Neural cell (in vitro differentiated cells): ENCODE data around the gene CDCA3.

ENCODE experiments used
- CTCF ChIP-seq: fragments of 450-650 bp; IDR thresholded peaks from 2 replicates; pipeline ENCODE4 v1.5.1; 2014; ENCODE audit warnings: antibody characterized with exemption, mild to moderate bottlenecking, moderate library complexity; ENCODE audit not compliant: poor library complexity, severe bottlenecking
- EP300 ChIP-seq: fragments of 450-650 bp; conservative IDR thresholded peaks from 2 replicates; pipeline ENCODE4 v1.6.1; 2014; ENCODE audit warnings: antibody characterized with exemption, mild to moderate bottlenecking, moderate library complexity; ENCODE audit not compliant: poor library complexity, severe bottlenecking
- EZH2 ChIP-seq: fragments of 200-600, 300-800 bp; shearing (Covaris generic), sonication (generic); IDR thresholded peaks from 2 replicates; pipeline ENCODE4 v1.6.1; 2014; ENCODE audit warnings: antibody characterized with exemption, low read length, borderline replicate concordance, mild to moderate bottlenecking; ENCODE audit not compliant: insufficient read depth, poor library complexity, severe bottlenecking
- POLR2AphosphoS5 ChIP-seq: IDR thresholded peaks from 2 replicates; pipeline ENCODE4 v1.6.1; 2012
- RAD21 ChIP-seq: fragments of 450-650 bp; conservative IDR thresholded peaks from 2 replicates; pipeline ENCODE4 v1.6.1; 2014; ENCODE audit warnings: antibody characterized with exemption, mild to moderate bottlenecking, moderate library complexity
- TAF1 ChIP-seq: IDR thresholded peaks from 2 replicates; pipeline ENCODE4 v1.6.1; 2012; ENCODE audit warnings: low read depth

- TF ChIP-seq CTCF (peak; percentile 97), EZH2 (no peak), EP300 (peak; percentile 60), TAF1 (no peak), RAD21 (peak; percentile 68), POLR2AphosphoS5 (peak; percentile 74)
Observed at GRCh38 chr12:6890789-6891645, 39.9 kb upstream of the CDCA3 start.
